Epidermal melanocyte (primary cell): Measurements from ENCODE around the gene CALB2.

ENCODE experiments used
- DNase-seq: peaks from one replicate; pipeline ENCODE4 v3.0.0; 2011; ENCODE audit warnings: low spot score; ENCODE audit not compliant: insufficient read length

The CALB2 gene

DNA sequence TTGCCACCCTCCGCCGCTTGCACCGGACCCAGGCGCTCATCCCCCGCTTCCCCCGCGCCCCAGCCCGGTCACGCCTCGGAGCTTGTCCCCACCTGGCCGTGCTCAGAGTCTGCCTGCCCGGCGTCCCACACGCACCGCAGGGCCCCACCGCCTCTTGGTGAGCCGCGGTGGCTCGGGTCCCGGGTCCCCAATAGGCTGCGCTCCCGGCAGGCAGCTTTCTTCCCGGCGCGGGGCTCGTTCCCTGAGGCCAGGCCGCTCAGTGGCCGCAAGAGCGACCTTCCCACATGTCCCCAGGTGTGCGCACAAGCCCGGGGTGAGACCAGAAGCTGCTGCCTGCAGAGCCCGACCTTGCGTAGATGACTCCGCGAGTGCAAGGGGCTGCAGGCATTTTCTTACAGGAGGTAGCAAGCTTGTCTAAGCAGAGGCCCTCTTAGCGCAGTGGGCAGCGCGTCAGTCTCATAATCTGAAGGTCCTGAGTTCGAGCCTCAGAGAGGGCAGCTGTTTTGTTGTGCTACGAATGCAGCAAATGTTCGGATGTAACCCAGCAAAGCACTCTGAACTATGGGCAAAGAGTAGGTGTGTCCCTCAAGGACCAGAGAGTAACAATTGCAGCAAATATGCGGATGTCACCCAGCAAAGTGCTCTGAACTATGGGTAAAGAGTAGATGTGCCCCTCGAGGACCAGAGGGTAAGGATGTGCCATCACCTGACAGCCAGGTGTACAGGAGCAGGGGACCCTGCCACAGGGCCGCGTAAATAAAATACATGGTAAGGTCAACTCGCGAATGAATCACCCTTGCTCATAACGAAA lies 67.8 kb downstream of the CALB2 start:
- DNase-seq = no peak

DNA sequence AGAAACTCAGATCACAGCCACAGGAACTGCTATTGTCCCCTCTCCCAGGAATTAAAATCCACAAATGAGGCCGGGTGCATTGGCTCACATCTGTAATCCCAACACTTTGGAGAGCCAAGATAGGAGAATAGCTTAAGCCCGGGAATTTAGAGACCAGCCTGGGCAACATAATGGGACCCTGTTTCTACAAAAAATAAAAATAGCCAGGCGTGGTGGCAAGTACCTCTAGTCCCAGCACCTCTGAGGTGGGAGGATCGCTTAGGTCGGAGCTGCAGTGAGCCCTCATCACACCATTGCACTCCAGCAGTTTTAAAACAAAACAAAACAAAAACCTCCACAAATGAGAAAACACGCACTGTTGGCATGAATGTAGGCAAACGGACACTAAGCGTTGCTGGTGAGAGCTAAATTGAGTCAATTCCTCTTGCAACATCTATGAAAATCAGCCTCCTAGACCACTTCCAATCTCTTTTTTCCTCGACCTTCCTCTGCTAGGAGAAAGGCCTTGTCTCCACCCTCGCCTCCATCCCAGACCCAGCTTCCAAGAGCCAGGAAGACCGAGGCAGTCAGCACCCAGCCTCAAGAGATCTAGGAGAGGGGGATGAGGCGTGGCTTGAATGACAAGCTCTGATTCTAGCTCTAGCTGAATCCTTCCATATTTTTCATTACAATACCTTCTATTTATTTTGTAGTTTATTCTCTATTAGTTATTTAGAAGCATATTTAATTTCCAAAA lies 68.5 kb downstream of the CALB2 start:
- no peak for DNase-seq

DNA sequence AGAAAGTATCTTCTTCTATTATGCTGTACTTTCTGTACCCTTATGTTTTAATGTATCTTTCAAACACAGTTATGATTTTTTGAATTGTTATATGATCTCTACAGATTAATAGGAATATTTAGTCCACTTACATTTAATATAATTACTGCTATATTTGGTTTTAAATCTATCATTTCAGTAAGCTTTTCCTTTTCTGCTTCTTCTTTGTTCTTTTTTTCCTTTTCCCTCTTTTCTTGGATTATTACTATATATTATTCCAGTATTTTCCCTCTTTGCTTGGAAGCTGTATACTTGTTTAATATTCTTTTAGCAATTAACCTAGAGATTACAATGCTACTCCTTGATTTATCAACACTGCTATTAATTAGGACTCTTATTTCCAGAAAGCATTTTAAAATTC lies 69.9 kb downstream of the CALB2 start:
- DNase-seq = no peak

- DNase-seq = no peak
Observed at GRCh38 chr16:71428883-71429282, 70.4 kb downstream of the CALB2 start.

DNA sequence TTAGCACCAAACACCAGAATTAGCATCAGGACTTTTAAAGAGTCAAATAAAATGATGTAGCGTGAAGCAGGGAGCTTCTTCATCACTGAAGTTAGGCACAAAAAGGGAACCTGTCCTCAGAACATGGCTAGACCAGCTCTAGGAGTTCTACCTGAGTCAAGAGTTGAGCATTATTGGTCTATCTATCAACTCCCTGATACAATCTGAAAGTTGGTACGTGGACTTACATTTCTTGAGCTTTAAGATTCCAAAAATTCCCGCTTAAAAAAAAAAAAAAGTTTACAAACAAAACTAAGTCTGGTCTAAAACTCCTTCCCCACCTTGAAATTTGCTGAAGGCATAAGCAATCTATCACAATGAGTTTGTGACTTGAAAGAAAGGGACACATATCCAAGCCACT lies 71.1 kb downstream of the CALB2 start:
- DNase-seq = no peak

DNA sequence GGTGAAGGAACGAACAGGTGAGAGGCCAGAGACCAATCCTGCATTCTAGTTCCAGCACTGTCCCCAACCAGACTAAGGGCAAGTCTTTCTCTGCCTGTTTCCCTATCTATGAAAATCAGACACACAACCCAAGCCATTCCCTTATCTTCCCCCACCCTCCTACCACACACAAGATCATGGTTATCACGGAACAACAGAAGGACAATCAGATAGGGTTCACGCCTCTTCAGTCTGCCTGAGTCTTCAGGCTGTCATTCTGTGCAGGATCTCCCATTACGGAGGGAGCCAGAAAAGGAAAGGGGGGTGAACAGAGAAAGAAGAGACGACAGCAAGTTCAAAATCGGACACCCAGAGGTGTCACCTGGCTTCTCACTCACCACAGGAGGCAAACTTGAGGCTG lies 72.2 kb downstream of the CALB2 start:
- DNase-seq = no peak

DNA sequence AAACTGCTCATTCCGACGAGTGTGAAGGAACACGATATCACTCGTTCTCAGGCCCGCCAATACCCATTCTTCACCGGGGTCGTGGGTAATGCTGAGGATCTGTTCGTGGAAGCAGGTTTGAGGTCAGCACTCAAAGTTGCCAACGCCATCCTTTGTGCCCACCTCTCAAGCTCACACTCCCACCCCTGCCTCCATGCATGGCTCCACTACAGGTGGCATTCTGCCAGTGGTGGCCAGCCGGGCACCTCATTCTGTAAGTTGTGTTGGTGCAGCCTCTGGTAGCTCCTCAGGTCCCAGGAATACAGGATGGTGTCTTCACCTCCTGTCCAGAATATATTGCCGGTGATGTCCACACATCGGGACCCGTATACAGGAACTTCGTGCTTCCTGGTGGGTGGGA lies 72.7 kb downstream of the CALB2 start:
- no peak for DNase-seq

DNA sequence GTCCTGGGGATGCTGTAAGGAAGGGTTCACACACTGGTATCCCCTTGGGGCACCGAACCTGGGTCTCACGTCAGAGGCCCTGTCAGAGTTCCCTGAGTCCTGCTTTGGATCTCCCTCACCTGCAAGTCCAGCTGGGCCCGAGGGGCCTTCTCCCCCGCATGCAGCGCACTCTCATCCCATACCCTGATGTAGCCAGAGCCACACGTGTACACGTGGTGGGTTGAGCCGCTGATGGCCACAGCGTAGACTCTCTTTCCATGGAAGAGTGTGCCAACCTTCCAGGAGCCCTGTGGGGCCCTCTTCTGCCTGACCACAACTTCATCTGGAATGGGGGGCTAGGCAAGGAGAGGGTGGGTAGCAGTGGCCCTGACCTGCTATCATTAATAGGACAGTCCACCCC lies 73.5 kb downstream of the CALB2 start:
- no peak for DNase-seq

- no peak for DNase-seq
Observed at GRCh38 chr16:71432906-71433305, 74.4 kb downstream of the CALB2 start.

GRCh38 chr16:71436473-71436872 lies 78.0 kb downstream of the CALB2 start:
- DNase-seq = no peak

GRCh38 chr16:71439523-71439922 lies 81.0 kb downstream of the CALB2 start:
- DNase-seq = no peak
